CD4-positive, alpha-beta T cell (primary cell): ENCODE data around the gene GPRIN1. TPM values are rescaled to one million over a fixed set of nuclear protein-coding genes. Genes with fewer than 3 reads are reported as not detected.

Experiments used
- ATAC-seq: fragments of 200-7000 bp; cut with Tn5 transposase; one replicate; pipeline ENCODE4 v1.10.0; 2022; ENCODE audit warnings: mild to moderate bottlenecking; ENCODE audit not compliant: poor library complexity
- CTCF ChIA-PET: fragments of 350-600 bp; sonication (Branson Sonifier 250); formaldehyde crosslinking; loops from one replicate; lab custom pipeline; 2021; ENCODE audit warnings: antibody characterized with exemption, inconsistent platforms; lab: Charles Lee
- POLR2A ChIA-PET: fragments of 350-600 bp; sonication (Branson Sonifier 250); formaldehyde crosslinking; loops from one replicate; lab custom pipeline; 2021; ENCODE audit warnings: antibody characterized with exemption, inconsistent platforms; lab: Charles Lee
- DNase-seq, 14 experiments: peaks; one replicate each; pipeline ENCODE4 v3.0.0-alpha.2; 2013 to 2020; ENCODE audit warnings: mixed read lengths in 2 of 14
- H3K27ac ChIP-seq, 2 donors: one replicate each; pipeline versions ENCODE4 v1.5.1 to v1.7.0; 2013; ENCODE audit warnings: low read length in 2 of 2, low read depth in 1 of 2, mild to moderate bottlenecking in 1 of 2
- H3K27me3 ChIP-seq, 2 experiments: 1 replicate in 1 of 2; 2 replicates in 1 of 2; pipeline versions ENCODE4 v1.6.1 to v1.7.0; 2013; ENCODE audit warnings: low read length in 2 of 2, control low read depth in 1 of 2, mild to moderate bottlenecking in 1 of 2, moderate library complexity in 1 of 2; ENCODE audit not compliant: insufficient read depth in 2 of 2, control insufficient read depth in 1 of 2
- H3K36me3 ChIP-seq: one replicate; pipeline ENCODE4 v1.6.1; 2013; ENCODE audit warnings: low read length, control low read depth; ENCODE audit not compliant: insufficient read depth
- H3K4me1 ChIP-seq: one replicate; pipeline ENCODE4 v1.6.1; 2013; ENCODE audit warnings: low read length, control low read depth; ENCODE audit not compliant: insufficient read depth
- H3K4me3 ChIP-seq: one replicate; pipeline ENCODE4 v1.5.1; 2013; ENCODE audit warnings: mild to moderate bottlenecking, low read length, moderate library complexity
- H3K9me3 ChIP-seq, 2 experiments: 1 replicate in 1 of 2; 2 replicates in 1 of 2; pipeline versions ENCODE4 v1.6.1 to v1.7.0; 2013; ENCODE audit warnings: low read length in 2 of 2, mild to moderate bottlenecking in 2 of 2, control low read depth in 1 of 2, moderate library complexity in 1 of 2; ENCODE audit not compliant: control insufficient read depth in 1 of 2, insufficient read depth in 1 of 2
- H3K27ac Mint-ChIP-seq: one replicate; pipeline ENCODE4 v1.8.0; 2020; ENCODE audit warnings: mixed read lengths
- H3K27me3 Mint-ChIP-seq: one replicate; pipeline ENCODE4 v1.8.0; 2021; ENCODE audit warnings: mixed read lengths
- H3K36me3 Mint-ChIP-seq: one replicate; pipeline ENCODE4 v1.8.0; 2021; ENCODE audit warnings: low read depth, mixed read lengths
- H3K4me1 Mint-ChIP-seq: one replicate; pipeline ENCODE4 v1.8.0; 2021; ENCODE audit warnings: low read depth, mixed read lengths
- H3K4me3 Mint-ChIP-seq: one replicate; pipeline ENCODE4 v1.8.0; 2020; ENCODE audit warnings: mild to moderate bottlenecking, mixed read lengths
- H3K9me3 Mint-ChIP-seq: one replicate; pipeline ENCODE4 v1.8.0; 2020; ENCODE audit warnings: mixed read lengths
- intact Hi-C, 2 experiments: fragments of 100-400 bp; cut with DNase I in 1 of 2; cut with micrococcal nuclease in 1 of 2; formaldehyde crosslinking; loops; one replicate each; pipeline versions ENCODE4 v1.15.1 to v1.9.0; 2023 to 2025; cut with DNase I, micrococcal nuclease
- total RNA-seq, 174 experiments: library from RNA in 2 of 174; stranded (reverse) in 2 of 174; gene quantifications; one replicate each; pipeline ENCODE4 v1.2.3 and lab custom pipeline; 2021 to 2026
- TF ChIP-seq, protein P1 (sequence below): fragments of 200-600 bp; IDR thresholded peaks from one replicate; pipeline ENCODE4 v1.8.0; 2022; ENCODE audit warnings: antibody characterized with exemption, mild to moderate bottlenecking

GPRIN1 gene
- total RNA-seq, 2 experiments from 2014 or later: 0.22 to 0.36 TPM

DNA sequence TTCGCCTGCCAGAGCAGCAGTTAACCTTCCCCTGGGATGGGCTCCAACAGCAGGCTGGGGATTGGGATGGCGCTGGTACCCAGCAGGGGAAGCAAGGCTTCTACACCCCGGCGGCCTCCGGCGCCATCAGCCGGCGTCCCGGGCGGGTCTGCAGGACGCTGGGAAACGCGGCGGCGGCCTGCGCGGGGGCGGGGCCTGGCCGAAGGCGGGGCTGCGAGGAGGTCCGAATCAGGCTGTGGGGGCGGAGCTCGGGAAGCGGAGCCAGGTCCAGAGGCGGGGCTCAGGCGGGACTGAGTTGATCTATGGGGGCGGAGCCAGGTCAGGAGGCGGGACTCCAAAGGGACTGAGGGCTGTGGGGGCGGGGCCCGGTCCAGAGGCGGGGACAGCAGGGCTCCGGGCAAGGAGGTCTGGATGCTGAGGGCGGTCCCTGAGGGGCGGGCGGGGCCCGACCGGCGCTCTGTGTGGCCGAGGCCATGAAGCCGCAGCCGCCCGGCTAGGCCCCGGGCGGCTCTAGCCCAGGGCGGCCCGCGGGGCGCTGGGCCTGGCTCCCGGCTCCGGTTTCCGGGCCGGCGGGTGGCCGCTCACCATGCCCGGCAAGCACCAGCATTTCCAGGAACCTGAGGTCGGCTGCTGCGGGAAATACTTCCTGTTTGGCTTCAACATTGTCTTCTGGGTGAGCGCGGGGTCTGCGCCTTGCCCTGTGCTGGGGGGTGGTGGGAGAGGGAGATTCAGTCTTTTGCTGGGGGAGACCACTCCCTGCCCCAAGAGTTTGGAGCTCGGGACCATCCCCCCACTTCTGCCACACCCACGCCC lies 37.3 kb upstream of the GPRIN1 start, which contains the start of gene TSPAN17:
Gene TSPAN17 (plus strand): TSS at position 455 of the 813 bp plus-strand sequence. CDS start 132 bp downstream, at position 587.
- Mint-ChIP-seq H3K4me3 (peak within 1 kb of the TSS; percentile 93), H3K4me1 (peaks cover 58% of the 10 kb centered on the region), H3K9me3 (no peaks in the 10 kb centered on the region), H3K27ac (peak within 1 kb of the TSS; percentile 76), H3K36me3 (no peaks in the 10 kb centered on the region), H3K27me3 (no peaks in the 10 kb centered on the region)
- POLR2A ChIA-PET: interaction anchor here (0.6 to 4.4 kb wide), 14 partner anchors 12 to 656 kb away, joined by 3 to 52 read pairs (median 4); partner anchors contain the start of genes EIF4E1B, HIGD2A, KIAA1191 and NOP16
- ATAC-seq: peak; percentile 90
- intact Hi-C loops: loop anchor here in 1 of 2 experiments (2.0 to 10.0 kb wide), 5 partner anchors 34 to 1558 kb away; partner anchors contain the start of genes FAF2, HNRNPAB and UIMC1
- TF ChIP-seq, protein P1, sequence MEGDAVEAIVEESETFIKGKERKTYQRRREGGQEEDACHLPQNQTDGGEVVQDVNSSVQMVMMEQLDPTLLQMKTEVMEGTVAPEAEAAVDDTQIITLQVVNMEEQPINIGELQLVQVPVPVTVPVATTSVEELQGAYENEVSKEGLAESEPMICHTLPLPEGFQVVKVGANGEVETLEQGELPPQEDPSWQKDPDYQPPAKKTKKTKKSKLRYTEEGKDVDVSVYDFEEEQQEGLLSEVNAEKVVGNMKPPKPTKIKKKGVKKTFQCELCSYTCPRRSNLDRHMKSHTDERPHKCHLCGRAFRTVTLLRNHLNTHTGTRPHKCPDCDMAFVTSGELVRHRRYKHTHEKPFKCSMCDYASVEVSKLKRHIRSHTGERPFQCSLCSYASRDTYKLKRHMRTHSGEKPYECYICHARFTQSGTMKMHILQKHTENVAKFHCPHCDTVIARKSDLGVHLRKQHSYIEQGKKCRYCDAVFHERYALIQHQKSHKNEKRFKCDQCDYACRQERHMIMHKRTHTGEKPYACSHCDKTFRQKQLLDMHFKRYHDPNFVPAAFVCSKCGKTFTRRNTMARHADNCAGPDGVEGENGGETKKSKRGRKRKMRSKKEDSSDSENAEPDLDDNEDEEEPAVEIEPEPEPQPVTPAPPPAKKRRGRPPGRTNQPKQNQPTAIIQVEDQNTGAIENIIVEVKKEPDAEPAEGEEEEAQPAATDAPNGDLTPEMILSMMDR: no peak
- Histone ChIP-seq H3K27ac (peak within 1 kb of the TSS; percentile 65 to 70), H3K4me3 (peak within 1 kb of the TSS; percentile 71), H3K36me3 (no peaks in the 10 kb centered on the region), H3K9me3 (no peaks in the 10 kb centered on the region), H3K4me1 (peaks cover 52% of the 10 kb centered on the region), H3K27me3 (no peaks in the 10 kb centered on the region)
- DNase-seq: peak; percentile 91 to 100 (median 98)
- CTCF ChIA-PET: interaction anchor here (0.5 to 4.3 kb wide), 8 partner anchors 9 to 231 kb away, joined by 3 to 43 read pairs (median 5); partner anchors contain the start of genes CLTB and FAF2

DNA sequence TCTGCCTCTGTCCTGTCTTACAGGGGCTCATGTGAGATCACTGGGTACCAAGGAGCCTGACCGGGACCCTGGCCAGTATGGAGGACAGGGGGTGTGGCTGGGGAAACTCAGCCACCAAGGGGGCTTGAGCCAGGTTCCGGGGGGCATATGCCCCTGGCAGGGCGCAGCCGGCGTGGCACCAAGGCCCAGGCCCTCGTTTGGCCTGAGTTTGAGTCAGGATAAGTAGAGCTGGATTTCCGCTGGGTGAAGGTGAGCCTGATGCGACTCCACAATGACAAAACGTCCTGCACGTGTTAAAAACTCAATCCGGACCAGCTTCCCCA lies 36.7 kb upstream of the GPRIN1 start:
- Mint-ChIP-seq H3K36me3 (no peaks in the 10 kb centered on the region), H3K4me1 (peaks cover 52% of the 10 kb centered on the region), H3K27me3 (no peaks in the 10 kb centered on the region), H3K27ac (peak overlapping the region; percentile 76), H3K4me3 (peak overlapping the region; percentile 93), H3K9me3 (no peaks in the 10 kb centered on the region)
- Histone ChIP-seq H3K4me1 (peaks cover 48% of the 10 kb centered on the region), H3K9me3 (no peaks in the 10 kb centered on the region), H3K27me3 (no peaks in the 10 kb centered on the region), H3K27ac (peak overlapping the region; percentile 65 to 70), H3K36me3 (no peaks in the 10 kb centered on the region), H3K4me3 (peak overlapping the region; percentile 71)
- DNase-seq: no peak
- ChIA-PET CTCF (interaction anchor here (0.6 to 4.3 kb wide), 6 partner anchors 10 to 230 kb away, joined by 3 to 43 read pairs (median 5); partner anchors contain the start of gene FAF2), POLR2A (interaction anchor here (0.6 to 4.4 kb wide), 12 partner anchors 13 to 657 kb away, joined by 3 to 52 read pairs (median 4); partner anchors contain the start of genes EIF4E1B, HIGD2A, KIAA1191 and NOP16)
- no peak for ATAC-seq
- intact Hi-C loops: loop anchor here in 1 of 2 experiments (2.0 to 10.0 kb wide), 5 partner anchors 34 to 1558 kb away; partner anchors contain the start of genes FAF2, HNRNPAB and UIMC1
- TF ChIP-seq, protein P1: no peak

DNA sequence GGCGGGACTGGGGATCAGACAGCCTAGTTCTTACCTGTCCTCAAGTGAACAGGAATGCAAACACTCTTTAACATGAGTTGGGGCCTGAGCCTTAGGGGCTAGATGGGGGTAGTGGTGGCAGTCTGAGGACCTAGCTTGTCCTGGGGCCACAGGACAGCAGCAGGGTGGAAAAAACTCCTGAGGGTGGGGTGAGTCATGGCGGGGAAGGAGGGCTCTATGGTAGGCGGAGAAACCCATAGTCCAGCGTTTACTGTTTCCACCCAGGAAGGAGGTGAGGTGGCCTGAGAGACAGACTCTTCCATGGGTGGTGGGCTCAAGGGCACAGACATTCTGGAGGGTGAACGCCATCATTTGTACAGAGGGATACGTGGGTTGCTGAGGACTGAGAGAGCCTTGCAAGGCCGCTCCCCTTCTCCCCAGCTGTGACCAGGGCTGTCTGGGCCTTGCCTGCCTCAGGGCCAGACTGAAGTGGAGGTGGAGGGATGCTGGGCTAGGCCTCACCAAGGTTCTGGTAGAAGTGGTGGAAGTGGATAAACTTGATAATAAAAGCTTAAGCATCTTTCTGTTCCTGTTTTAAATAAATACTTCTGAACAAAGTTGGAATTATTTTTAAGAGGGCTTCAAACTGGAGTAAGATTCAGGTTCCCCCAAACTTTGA lies 36.2 kb upstream of the GPRIN1 start:
- no peaks in the 10 kb centered on the region for H3K9me3 ChIP-seq
- peaks cover 49% of the 10 kb centered on the region for H3K4me1 Mint-ChIP-seq
- ChIA-PET CTCF (interaction anchor here (1.0 to 4.3 kb wide), 4 partner anchors 13 to 229 kb away, joined by 3 to 43 read pairs (median 5); partner anchors contain the start of gene FAF2), POLR2A (interaction anchor here (0.8 to 4.4 kb wide), 9 partner anchors 13 to 657 kb away, joined by 3 to 52 read pairs (median 4); partner anchors contain the start of genes EIF4E1B, HIGD2A, KIAA1191 and NOP16)
- intact Hi-C loops: loop anchor here in 1 of 2 experiments (2.0 to 10.0 kb wide), 5 partner anchors 33 to 1559 kb away; partner anchors contain the start of genes FAF2, HNRNPAB and UIMC1
- H3K27me3 Mint-ChIP-seq: no peaks in the 10 kb centered on the region
- no peaks in the 10 kb centered on the region for H3K36me3 ChIP-seq
- peak overlapping the region; percentile 76 for H3K27ac Mint-ChIP-seq
- ATAC-seq (no peak), DNase-seq (no peak)
- peak overlapping the region in 1 of 2 donors; percentile 70 for H3K27ac ChIP-seq
- no peaks in the 10 kb centered on the region for H3K9me3 Mint-ChIP-seq
- H3K36me3 Mint-ChIP-seq: no peaks in the 10 kb centered on the region
- H3K27me3 ChIP-seq: no peaks in the 10 kb centered on the region
- peak overlapping the region; percentile 71 for H3K4me3 ChIP-seq
- TF ChIP-seq, protein P1: no peak
- peak overlapping the region; percentile 93 for H3K4me3 Mint-ChIP-seq
- peaks cover 44% of the 10 kb centered on the region for H3K4me1 ChIP-seq
